Stimulated activated CD8-positive, alpha-beta memory T cell treated with anti-CD3 and anti-CD28 coated beads, Interleukin-15, amount 100 ng/mL, for 1 hour (primary cell): ENCODE data around the gene RPS15.

Experiments used
- DNase-seq: peaks from one replicate; pipeline ENCODE4 v3.0.0-alpha.2; 2020; ENCODE audit warnings: low read depth

Gene RPS15

DNA sequence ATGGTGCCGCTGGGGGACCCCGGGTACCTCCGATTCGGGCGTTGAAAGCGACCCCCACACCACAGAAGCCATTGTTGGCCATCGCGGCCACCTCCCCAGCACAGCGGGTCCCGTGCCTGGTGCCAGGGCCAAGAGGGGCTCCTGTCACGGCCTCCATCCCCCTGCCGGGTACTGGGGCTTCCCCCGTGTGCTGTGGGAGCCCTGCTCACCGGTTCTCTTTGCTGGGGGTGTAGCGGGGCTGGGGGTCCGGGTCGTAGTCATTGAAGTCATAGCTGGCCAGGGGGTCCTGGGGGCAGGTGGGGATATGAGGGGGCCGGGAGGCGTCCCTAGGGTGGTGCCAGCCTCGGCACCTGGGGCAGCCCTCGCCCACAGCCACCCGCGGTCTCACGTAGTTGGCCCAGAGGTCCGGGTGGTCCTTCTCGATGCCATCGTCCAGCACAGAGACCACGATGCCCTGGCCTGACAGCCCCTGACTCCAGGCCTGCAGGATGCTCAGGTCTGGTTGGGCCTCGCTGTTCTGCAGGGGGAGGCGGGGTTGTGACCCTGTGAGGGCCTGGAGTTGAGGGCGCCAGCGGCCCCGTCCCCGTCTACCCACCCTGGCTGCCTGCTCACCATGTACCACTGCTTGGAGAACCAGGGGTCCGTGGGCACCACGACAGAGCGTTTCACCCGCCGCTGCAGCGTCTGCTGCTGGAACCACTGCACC lies 49.5 kb downstream of the RPS15 start:
- DNase-seq, result no peak

DNA sequence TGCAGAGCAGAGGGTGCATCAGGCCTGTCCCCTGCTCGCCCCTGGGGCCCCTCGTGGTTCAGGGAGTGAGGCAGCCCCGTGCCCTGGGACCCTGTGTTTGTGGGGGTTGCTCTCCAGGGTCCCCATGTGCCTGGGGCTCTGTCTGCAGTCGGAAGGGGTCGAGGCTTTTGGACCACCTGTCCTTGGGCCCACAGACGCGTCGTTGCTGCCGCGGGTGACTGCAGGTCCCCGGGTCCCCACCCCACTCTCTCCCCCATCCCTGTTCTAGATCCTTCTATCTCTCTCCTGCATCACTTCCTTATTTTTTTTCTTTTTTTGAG lies 50.0 kb downstream of the RPS15 start:
- DNase-seq, result no peak

- no peak for DNase-seq
These were observed 51.5 kb downstream of the RPS15 start for GRCh38 chr19:1489463-1490310.
